HepG2 (cell line): ENCODE measurements around the gene GNAZ. TPM values are rescaled to one million over a fixed set of nuclear protein-coding genes. Genes with fewer than 3 reads are reported as not detected.

ENCODE experiments used
- ATAC-seq: fragments of 200-7000 bp; cut with Tn5 transposase; 3 replicates; pipeline ENCODE4 v1.9.1; 2020; ENCODE audit warnings: mild to moderate bottlenecking, moderate library complexity
- BruUV-seq: library from RNA; stranded (reverse); fragments of 400-500 nt; replicated peaks from 2 replicates; lab custom pipeline; 2021; lab: Mats Ljungman, UMichigan
- CTCF ChIA-PET: fragments of 300-600 bp; formaldehyde crosslinking; extraction: SDS; loops from one replicate; lab custom pipeline; 2021; ENCODE audit warnings: low total read pairs, inconsistent platforms, low intra/inter-chr PET ratio; lab: Yijun Ruan, JAX
- POLR2A ChIA-PET: fragments of 350-600 bp; sonication (Branson Sonifier 250); formaldehyde crosslinking; loops from one replicate; lab custom pipeline; 2020; ENCODE audit warnings: antibody characterized with exemption, inconsistent platforms; lab: Yijun Ruan, JAX
- DNase-seq: peaks from one replicate; pipeline ENCODE4 v3.0.0-alpha.2; 2015; ENCODE audit warnings: low spot score
- FAIRE-seq: peaks from 3 replicates; lab custom pipeline; 2011; peaks lifted over from hg19 to GRCh38; lab: Jason Lieb, UNC
- H2AFZ ChIP-seq: one replicate; pipeline ENCODE4 v1.6.1; 2011; ENCODE audit warnings: low read length, inconsistent platforms
- H3K27ac ChIP-seq: fragments of 300-600 bp; 3 replicates; pipeline ENCODE4 v1.8.0; 2011; ENCODE audit warnings: mixed run types, mild to moderate bottlenecking, mixed read lengths, low read length, inconsistent platforms; ENCODE audit not compliant: insufficient read depth; ENCODE audit errors: extremely low read length
- H3K27me3 ChIP-seq, 2 experiments: fragments of 200-600 bp in 1 of 2; 2 replicates in 1 of 2; 3 replicates in 1 of 2; pipeline versions ENCODE4 v1.6.0 to v1.8.0; 2011; ENCODE audit warnings: low read length in 2 of 2, mild to moderate bottlenecking in 2 of 2, moderate library complexity in 2 of 2, inconsistent platforms in 1 of 2; ENCODE audit not compliant: insufficient read depth in 2 of 2, control insufficient read depth in 1 of 2
- H3K36me3 ChIP-seq, 2 experiments: fragments of 200-600 bp in 1 of 2; replicated peaks in 1 of 2; 2 replicates in 1 of 2; 3 replicates in 1 of 2; pipeline versions ENCODE4 v1.5.1 to v1.8.0; 2011; ENCODE audit warnings: low read length in 2 of 2, inconsistent platforms in 1 of 2; ENCODE audit not compliant: insufficient read depth in 2 of 2, control insufficient read depth in 1 of 2
- H3K4me1 ChIP-seq: 2 replicates; pipeline ENCODE4 v1.5.1; 2012; ENCODE audit warnings: low read length, inconsistent platforms; ENCODE audit not compliant: insufficient read depth
- H3K4me2 ChIP-seq: 2 replicates; pipeline ENCODE4 v1.6.0; 2011; ENCODE audit warnings: low read depth, low read length, inconsistent platforms
- H3K4me3 ChIP-seq, 3 experiments: fragments of 200-600 bp in 1 of 3; sonication (generic), shearing (Covaris generic) in 1 of 3; replicated peaks in 1 of 3; 2 replicates each; pipeline ENCODE4 v1.5.1; 2011 to 2016; ENCODE audit warnings: low read length in 3 of 3, inconsistent platforms in 2 of 3, low read depth in 2 of 3, mild to moderate bottlenecking in 2 of 3, control low read depth in 1 of 3, mixed read lengths in 1 of 3; ENCODE audit not compliant: insufficient read depth in 1 of 3
- H3K79me2 ChIP-seq: one replicate; pipeline ENCODE4 v1.6.1; 2011; ENCODE audit warnings: low read length, inconsistent platforms; ENCODE audit not compliant: insufficient read depth
- H3K9ac ChIP-seq: 2 replicates; pipeline ENCODE4 v1.6.0; 2011; ENCODE audit warnings: mild to moderate bottlenecking, low read depth, low read length, inconsistent platforms; ENCODE audit not compliant: insufficient read depth
- H3K9me3 ChIP-seq: 2 replicates; pipeline ENCODE4 v1.5.1; 2012; ENCODE audit warnings: mild to moderate bottlenecking, low read length
- H4K20me1 ChIP-seq: 2 replicates; pipeline ENCODE4 v1.6.0; 2011; ENCODE audit warnings: inconsistent platforms, mild to moderate bottlenecking, low read length, moderate library complexity; ENCODE audit not compliant: insufficient read depth
- CCDC6 ChIP-seq: sonication (generic); formaldehyde crosslinking; IDR thresholded peaks from 2 replicates; pipeline ENCODE4 v1.8.1; 2022; ENCODE audit warnings: mild to moderate bottlenecking, missing genetic modification reagents, moderate library complexity
- CEBPB ChIP-seq: IDR thresholded peaks from 2 replicates; pipeline ENCODE4 v1.6.1; 2011; ENCODE audit warnings: low read depth, low read length, improper control_type of control experiment, borderline replicate concordance
- MNT ChIP-seq: fragments of 450-650 bp; IDR thresholded peaks from 2 replicates; pipeline ENCODE4 v1.6.1; 2016
- WIZ ChIP-seq: sonication (generic); formaldehyde crosslinking; IDR thresholded peaks from 2 replicates; pipeline ENCODE4 v1.5.1; 2020; ENCODE audit warnings: mild to moderate bottlenecking, missing genetic modification reagents
- whole genome bisulfite sequencing: methylation state at CpG from one replicate; pipeline ENCODE4 v1.1.6; 2017; ENCODE audit warnings: low lambda C conversion rate; 5-methylcytosine and 5-hydroxymethylcytosine counted together
- in situ Hi-C: cut with HindIII; loops from 2 replicates; pipeline ENCODE4 v1.10.0; 2017; ENCODE audit warnings: low pct_unique_long_range_greater_than_20kb; ENCODE audit not compliant: extremely low pct_ligation_motif_present
- intact Hi-C: fragments of 100-400 bp; cut with micrococcal nuclease; formaldehyde crosslinking; loops from one replicate; pipeline ENCODE4 v1.10.0; 2022; ENCODE audit not compliant: unreplicated experiment
- polyA plus RNA-seq, 8 experiments: library from polyadenylated mRNA; depleted of rRNA in 3 of 8; stranded (reverse) in 7 of 8; unstranded in 1 of 8; fragments of >200 nt; fragmentation: Illumina TruSeq in 4 of 8; extraction: Trizol in 4 of 8; gene quantifications; 2 replicates each; pipeline versions ENCODE4 v1.2.1 to v1.2.3, GENCODE V29; 2011 to 2016; ENCODE audit warnings: low read depth in 4 of 8, missing spikeins in 1 of 8, mixed read lengths in 1 of 8; ENCODE audit not compliant: insufficient read depth in 1 of 8
- total RNA-seq, 5 experiments: library from RNA; depleted of rRNA; stranded (reverse); fragments of >200 nt; fragmentation: Illumina TruSeq; extraction: Trizol; gene quantifications; 2 replicates each; pipeline ENCODE4 v1.2.3, GENCODE V29; 2016; ENCODE audit warnings: low read depth in 1 of 5
- TF ChIP-seq, protein P1 (sequence below): sonication (generic); formaldehyde crosslinking; IDR thresholded peaks from 2 replicates; pipeline ENCODE4 v1.5.0; 2020; ENCODE audit warnings: mild to moderate bottlenecking, missing genetic modification reagents, moderate library complexity

Gene GNAZ
- total and polyA plus RNA-seq, 2 of the 13 experiments (the other 11 are each of a cell fraction or from before 2014, with no cell fraction given), result 11.4 to 22.3 TPM

GRCh38 chr22:23126165-23127054 is 56.1 kb downstream of the GNAZ start:
- no peaks in the 10 kb centered on the region for H3K79me2 ChIP-seq
- no TSS peak for BruUV-seq
- no peaks in the 10 kb centered on the region for H3K27me3 ChIP-seq
- H3K4me2 ChIP-seq, result no peak overlapping the region
- H3K36me3 ChIP-seq, result peaks cover 2 to 4% of the 10 kb centered on the region in 2 experiments; a peak in 2 of 5 replicates
- no peak overlapping the region for H2AFZ ChIP-seq
- TF ChIP-seq, protein P1, sequence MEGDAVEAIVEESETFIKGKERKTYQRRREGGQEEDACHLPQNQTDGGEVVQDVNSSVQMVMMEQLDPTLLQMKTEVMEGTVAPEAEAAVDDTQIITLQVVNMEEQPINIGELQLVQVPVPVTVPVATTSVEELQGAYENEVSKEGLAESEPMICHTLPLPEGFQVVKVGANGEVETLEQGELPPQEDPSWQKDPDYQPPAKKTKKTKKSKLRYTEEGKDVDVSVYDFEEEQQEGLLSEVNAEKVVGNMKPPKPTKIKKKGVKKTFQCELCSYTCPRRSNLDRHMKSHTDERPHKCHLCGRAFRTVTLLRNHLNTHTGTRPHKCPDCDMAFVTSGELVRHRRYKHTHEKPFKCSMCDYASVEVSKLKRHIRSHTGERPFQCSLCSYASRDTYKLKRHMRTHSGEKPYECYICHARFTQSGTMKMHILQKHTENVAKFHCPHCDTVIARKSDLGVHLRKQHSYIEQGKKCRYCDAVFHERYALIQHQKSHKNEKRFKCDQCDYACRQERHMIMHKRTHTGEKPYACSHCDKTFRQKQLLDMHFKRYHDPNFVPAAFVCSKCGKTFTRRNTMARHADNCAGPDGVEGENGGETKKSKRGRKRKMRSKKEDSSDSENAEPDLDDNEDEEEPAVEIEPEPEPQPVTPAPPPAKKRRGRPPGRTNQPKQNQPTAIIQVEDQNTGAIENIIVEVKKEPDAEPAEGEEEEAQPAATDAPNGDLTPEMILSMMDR, result peak; percentile 22
- TF ChIP-seq CCDC6 (CRISPR knock-in tag) (no peak), WIZ (no peak), CEBPB (0 out of 2 replicates have a peak, but pooled peaks have one; percentile 5), MNT (peak; percentile 68)
- TF ChIP-seq, all 625 proteins: peak for 3
- WGBS, result 78% methylated on average over 13 of the region's 14 CpGs
- no peaks in the 10 kb centered on the region for H4K20me1 ChIP-seq
- FAIRE-seq (no peak), ATAC-seq (peak; percentile 24; the same call in 2 of the 3 replicates), DNase-seq (no peak)
- H3K4me1 ChIP-seq, result peaks cover 7% of the 10 kb centered on the region
- H3K27ac ChIP-seq, result no peak overlapping the region
- H3K4me3 ChIP-seq, result no peak overlapping the region
- intact Hi-C loops (loop anchor here (10.0 kb wide), 1 partner anchor 52 kb away; the partner anchor contains the start of gene GNAZ), in situ Hi-C loops (loop anchor here (5.0 to 10.0 kb wide), 2 partner anchors 169 to 282 kb away; no protein-coding TSS in a partner anchor)
- H3K9ac ChIP-seq, result no peak overlapping the region
- CTCF ChIA-PET, result interaction anchor here (0.9 to 6.5 kb wide), 3 partner anchors 164 to 171 kb away, joined by 3 to 299 read pairs (median 3); no protein-coding TSS in a partner anchor
- POLR2A ChIA-PET, result interaction anchor here (0.7 kb wide), 1 partner anchor 51 kb away, joined by 3 read pairs; no protein-coding TSS in a partner anchor
- no peaks in the 10 kb centered on the region for H3K9me3 ChIP-seq
